Inflammatory macrophage treated with lipopolysaccharide for 1 hour (primary cell): Measurements from ENCODE around the gene SLC25A20.
"Not testable (repeated sequence)": the region's sequence is repeated elsewhere in the genome, so short reads cannot be mapped to it uniquely, and the experiment has no call there.

Experiments
- DNase-seq, 2 donors: peaks; one replicate each; pipeline ENCODE4 v3.0.0-alpha.2; 2020 to 2022

SLC25A20 gene

GRCh38 chr3:48898383-48899234 is at the start of gene SLC25A20:
Gene SLC25A20, minus strand, starts transcription at chr3:48898882. Its CDS starts 88 bp downstream, at chr3:48898794.
- peak; percentile 82 to 86 for DNase-seq

- no peak for DNase-seq
Measured at GRCh38 chr3:48945891-48946549, 47.3 kb upstream of the SLC25A20 start.

GRCh38 chr3:48945432-48945831 is 46.8 kb upstream of the SLC25A20 start:
- no peak for DNase-seq

GRCh38 chr3:48938689-48939088 is 40.0 kb upstream of the SLC25A20 start:
- DNase-seq = no peak

- no peak for DNase-seq
Measured at GRCh38 chr3:48938156-48938555, 39.5 kb upstream of the SLC25A20 start.

- peak; percentile 48 to 70 for DNase-seq
Measured at GRCh38 chr3:48935530-48935929, 36.8 kb upstream of the SLC25A20 start.

- no peak for DNase-seq
Measured at GRCh38 chr3:48934333-48934991, 35.8 kb upstream of the SLC25A20 start.

- no peak for DNase-seq
Measured at GRCh38 chr3:48931944-48932580, 33.4 kb upstream of the SLC25A20 start.

GRCh38 chr3:48930590-48930989 is 31.9 kb upstream of the SLC25A20 start:
- DNase-seq = no peak

- DNase-seq = no peak
Measured at GRCh38 chr3:48929358-48930035, 30.8 kb upstream of the SLC25A20 start.

GRCh38 chr3:48928679-48929078 is 30.0 kb upstream of the SLC25A20 start:
- no peak for DNase-seq

GRCh38 chr3:48927928-48928327 is 29.2 kb upstream of the SLC25A20 start:
- DNase-seq = peak; percentile 23 to 35

GRCh38 chr3:48926425-48927392 is 28.0 kb upstream of the SLC25A20 start:
- no peak for DNase-seq

- peak; percentile 75 to 88 for DNase-seq
Measured at GRCh38 chr3:48919215-48920138, 20.8 kb upstream of the SLC25A20 start.

- DNase-seq = peak; percentile 90 to 94
Measured at GRCh38 chr3:48918388-48919214, 19.9 kb upstream of the SLC25A20 start, which contains the start of gene ARIH2. Gene ARIH2, plus strand, starts transcription at chr3:48918842. Its CDS starts 8,717 bp downstream, at chr3:48927559.

- no peak for DNase-seq
Measured at GRCh38 chr3:48915296-48915695, 16.6 kb upstream of the SLC25A20 start.

- DNase-seq = not testable (repeated sequence)
Measured at GRCh38 chr3:48907026-48907425, 8.3 kb upstream of the SLC25A20 start.

- no peak for DNase-seq
Measured at GRCh38 chr3:48899273-48899672, 591 bp upstream of the SLC25A20 start.
